IPS-11a (cell line): ENCODE results near the gene POLN.
A peak's percentile ranks its signal among the peaks of the same experiment; 100 is the strongest.

ENCODE experiments used
- H3K4me3 ChIP-seq: one replicate; pipeline ENCODE4 v1.5.1; 2013; ENCODE audit warnings: low read depth, low read length, control low read depth

Gene POLN

DNA sequence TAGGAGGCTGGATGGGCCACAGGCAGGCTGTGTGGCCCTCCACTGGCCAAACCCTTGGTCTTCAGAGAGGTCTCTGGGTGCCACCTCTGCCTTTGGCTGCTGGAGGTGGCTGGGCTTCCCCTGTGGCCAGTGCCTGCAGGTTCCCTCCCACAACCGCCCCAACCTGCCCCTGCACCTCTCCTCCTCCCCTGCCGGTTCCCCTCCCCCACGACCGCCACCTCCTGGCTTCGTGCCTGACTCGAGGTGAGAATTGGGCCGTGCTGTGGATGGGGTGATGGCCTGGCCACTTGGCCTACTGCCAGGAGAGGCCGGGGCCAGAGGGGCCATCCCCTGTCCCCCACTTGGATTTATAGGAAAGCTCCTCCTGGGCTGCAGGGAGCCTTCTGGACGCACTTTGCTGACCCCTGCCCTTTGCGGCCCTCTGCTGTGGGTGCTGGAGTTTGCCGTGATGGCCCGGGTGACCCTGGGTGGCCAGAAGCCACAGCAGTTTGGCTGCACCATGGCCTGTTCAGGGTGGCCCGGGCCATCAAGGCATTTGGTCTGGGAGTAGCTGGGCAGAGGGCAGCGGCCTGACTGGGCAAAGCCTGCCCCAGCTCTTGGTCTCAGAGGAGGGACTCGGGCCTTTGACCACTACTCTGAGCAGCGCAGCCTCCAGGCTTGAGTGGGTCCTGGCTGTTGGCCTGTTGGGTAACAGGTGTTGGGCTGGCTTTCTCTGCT, 179.0 kb downstream of the POLN start:
- H3K4me3 ChIP-seq = no peak overlapping the region

- no peak overlapping the region for H3K4me3 ChIP-seq
These were observed 179.6 kb downstream of the POLN start for GRCh38 chr4:2062168-2062807.

GRCh38 chr4:2061186-2062131, 180.5 kb downstream of the POLN start:
- H3K4me3 ChIP-seq = peak overlapping the region; percentile 8

DNA sequence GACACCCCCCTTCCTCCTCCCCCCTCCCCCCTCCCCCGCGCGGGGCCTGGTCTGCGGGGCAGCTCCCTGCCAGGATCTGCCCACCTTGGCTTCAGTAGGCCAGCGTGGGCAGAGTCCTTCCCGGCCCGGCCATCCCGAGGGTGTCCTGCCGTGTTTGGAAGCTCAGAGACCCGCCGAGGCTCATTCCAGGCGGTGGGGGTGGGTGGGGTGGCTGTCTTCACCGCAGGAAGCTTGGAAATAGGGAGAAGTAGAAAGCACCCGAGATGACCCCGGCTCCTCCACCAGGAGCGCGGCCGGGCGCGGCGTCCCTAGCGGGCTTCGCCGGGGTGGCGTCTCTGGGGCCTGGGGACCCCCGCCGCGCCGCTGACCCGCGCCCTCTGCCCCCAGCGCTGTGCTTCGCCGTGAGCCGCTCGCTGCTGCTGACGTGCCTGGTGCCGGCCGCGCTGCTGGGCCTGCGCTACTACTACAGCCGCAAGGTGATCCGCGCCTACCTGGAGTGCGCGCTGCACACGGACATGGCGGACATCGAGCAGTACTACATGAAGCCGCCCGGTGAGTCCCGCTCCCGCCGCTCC, 181.2 kb downstream of the POLN start:
- H3K4me3 ChIP-seq = peak overlapping the region; percentile 8

GRCh38 chr4:2059726-2060602, 182.0 kb downstream of the POLN start:
- peak overlapping the region; percentile 20 for H3K4me3 ChIP-seq

DNA sequence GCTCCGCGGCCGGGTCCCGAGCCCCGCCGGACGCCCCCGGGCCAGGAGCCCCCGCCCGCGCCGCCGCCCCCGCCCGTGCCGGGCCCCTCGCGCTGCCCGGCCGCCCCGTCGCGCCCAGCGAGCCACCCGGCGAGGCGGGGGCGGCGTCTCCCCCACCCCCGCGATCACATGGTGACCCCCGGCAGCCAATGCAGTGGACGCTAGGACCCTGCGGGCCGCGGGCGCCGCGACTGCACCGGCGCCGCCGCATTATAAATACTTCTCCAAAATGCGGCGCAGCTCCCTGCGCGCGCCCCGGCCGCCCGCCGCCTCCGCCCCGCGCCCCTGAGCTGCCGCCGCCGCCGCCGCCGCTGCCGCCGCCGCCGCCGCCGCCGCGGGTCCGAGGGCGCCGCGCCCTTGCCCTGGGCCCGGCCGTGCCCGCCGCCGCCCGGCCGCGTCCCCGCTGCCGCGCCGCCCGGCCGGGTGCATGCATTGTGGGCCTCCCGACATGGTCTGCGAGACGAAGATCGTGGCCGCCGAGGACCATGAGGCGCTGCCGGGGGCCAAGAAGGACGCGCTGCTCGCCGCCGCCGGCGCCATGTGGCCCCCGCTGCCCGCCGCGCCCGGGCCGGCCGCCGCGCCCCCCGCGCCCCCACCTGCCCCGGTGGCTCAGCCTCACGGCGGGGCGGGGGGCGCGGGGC, 182.7 kb downstream of the POLN start, which contains the start of gene NAT8L:
Gene NAT8L (plus strand): TSS at position 282 of the 680 bp plus-strand sequence. CDS start 185 bp downstream, at position 467.
- peak within 1 kb of the TSS; percentile 24 for H3K4me3 ChIP-seq

- H3K4me3 ChIP-seq = peak overlapping the region; percentile 24
These were observed 183.5 kb downstream of the POLN start for GRCh38 chr4:2058264-2059045.

DNA sequence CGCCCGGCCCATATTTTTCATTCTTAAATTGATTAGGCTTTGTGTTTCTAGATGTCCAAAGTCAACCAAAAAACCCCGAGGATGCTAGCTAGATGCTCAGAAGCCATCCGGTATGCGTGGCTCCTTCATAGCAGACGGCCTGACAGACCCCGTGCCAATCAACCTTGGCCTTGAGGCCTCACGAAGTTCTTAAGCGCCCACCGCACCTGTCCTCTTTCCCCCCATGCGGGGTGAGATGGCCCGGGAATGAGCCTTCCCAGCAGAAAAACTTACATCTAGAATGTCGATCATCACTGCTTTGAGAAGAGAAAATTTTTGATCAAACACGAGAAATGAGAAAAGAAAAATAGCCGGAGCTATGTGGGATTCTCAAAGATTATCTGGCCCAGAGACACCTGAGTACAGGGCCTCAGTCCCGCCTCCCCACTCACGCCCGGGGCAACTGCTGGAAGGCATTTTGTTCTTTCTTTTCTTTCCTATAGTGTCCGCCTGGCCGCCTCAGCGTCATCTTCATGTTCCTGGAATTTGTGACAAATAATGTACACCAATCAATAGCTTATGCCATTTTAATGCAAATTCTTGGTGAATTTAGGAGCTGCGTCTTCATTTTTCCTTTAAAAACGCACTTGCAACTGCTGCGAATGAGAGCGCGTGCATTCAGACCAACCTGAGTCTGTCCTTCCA, 184.4 kb downstream of the POLN start:
- no peak overlapping the region for H3K4me3 ChIP-seq

GRCh38 chr4:2054217-2054616, 187.7 kb downstream of the POLN start:
- H3K4me3 ChIP-seq = no peak overlapping the region

DNA sequence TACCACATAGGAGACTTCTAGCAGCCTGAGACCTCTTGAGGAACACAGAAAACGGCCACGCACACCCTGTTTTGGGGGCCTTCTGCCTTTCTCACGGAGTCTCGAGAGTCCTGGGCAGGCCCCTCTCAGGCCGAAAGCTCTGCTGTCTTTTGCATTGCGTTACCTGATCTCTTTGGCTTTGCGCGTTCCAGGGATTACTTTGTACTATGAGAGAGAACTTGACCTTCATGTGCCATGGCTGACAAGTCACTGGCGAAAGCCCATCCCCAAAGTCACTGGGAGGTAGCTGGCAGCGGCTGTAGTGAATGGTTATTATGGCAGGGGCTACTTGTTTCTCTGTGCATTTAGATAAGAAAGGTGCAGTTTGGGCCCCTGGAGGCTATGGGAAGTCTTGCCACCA, 190.8 kb downstream of the POLN start:
- no peak overlapping the region for H3K4me3 ChIP-seq

DNA sequence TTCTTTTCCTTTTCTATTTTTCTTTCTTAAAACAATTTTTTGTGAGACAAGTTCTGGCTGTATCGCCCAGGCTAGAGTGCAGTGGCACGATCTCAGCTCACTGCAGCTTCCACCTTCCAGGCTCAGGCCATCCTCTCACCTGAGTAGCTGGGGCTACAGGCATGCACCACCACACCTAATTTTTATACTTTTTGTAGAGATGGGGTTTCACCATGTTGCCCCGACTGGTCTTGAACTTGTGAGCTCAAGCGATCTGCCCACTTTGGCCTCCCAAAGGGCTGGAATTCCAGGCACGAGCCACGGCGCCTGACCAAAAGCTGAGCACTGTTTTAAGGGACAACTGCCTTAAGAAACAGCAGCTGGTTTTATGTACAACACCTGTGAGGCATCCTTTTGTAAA, 192.1 kb downstream of the POLN start:
- no peak overlapping the region for H3K4me3 ChIP-seq

GRCh38 chr4:2049381-2049780, 192.5 kb downstream of the POLN start:
- H3K4me3 ChIP-seq = no peak overlapping the region

GRCh38 chr4:2048831-2049230, 193.1 kb downstream of the POLN start:
- H3K4me3 ChIP-seq = no peak overlapping the region

GRCh38 chr4:2047781-2048581, 193.9 kb downstream of the POLN start:
- H3K4me3 ChIP-seq = no peak overlapping the region

DNA sequence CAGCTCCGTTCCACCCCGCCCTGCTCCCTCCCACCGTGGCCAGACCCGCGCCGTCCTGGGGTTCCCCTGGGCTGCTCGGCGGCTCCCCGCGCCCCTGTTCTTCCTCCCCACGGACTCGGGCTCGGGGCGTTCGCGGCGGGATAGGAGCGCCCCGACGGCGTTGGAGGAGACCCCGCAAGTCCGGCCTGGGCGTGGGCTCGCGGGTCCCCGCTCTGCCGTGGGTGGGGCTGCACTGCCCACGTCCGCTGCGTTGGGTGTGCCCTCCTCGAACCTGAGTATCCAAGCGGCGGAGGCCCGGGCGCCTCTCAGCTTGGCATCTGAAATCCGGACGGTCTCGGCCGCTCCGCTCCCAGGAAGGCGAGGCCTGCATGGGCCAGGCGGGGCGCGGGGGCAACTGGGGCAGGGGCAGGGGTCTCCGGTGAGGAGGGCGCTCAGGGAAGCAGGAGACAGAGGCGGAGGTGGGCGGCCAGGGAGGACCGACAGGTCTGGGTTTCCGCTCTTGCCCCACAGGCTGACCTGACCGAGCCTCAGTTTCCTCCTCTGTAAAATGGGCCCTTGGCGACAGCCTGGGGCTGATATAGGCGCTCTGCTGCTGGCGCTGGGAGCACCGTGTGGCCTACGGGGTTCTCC, 194.8 kb downstream of the POLN start:
- no peak overlapping the region for H3K4me3 ChIP-seq

DNA sequence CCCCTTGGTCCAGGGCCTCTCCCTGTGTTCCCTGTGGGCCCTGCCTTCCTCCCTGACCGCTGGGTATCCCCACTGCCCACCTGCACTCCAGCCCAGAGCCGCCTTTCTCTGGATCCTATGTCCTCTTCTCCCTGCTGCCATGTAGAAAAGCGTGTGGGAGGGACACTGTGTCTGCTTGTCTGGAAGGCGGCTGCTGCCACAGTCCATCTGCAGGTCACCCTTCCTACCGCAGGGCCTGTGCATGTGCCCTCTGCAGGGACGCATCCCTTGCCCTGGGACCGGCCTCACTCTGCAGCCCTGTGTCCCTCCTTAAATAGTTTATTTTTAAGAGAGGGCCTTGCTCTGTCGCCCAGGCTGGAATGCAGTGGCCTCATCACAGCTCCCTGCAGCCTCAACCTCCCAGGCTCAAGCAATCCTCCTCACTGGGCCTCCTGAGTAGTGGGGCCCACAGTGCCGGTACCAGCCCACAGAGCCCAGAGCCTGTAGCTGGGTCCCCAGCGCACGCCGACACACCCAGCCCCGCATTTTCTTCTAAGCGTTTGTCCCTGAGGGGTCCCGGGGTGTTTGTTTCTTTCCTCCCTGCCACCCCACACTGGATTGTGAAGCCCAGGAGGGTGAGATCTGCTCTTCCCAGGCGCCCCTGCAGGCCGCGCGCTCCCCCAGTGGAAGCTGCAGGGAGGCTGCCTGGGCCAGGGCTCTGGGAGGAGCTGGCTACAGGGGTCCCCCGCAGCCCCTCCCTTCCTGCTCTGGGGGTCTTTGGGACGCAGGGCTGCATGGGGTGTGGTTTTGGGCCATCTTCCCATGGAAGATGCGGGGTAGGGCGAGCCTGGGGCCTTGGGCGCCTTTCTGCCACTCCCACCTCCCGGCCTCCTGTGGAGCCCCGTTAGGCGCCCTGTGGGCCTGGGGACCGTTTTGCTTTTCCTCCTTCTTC, 195.6 kb downstream of the POLN start:
- H3K4me3 ChIP-seq = no peak overlapping the region
